Measurements from ENCODE around the gene SLC25A21. TPM values are rescaled to one million over a fixed set of nuclear protein-coding genes. Genes with fewer than 3 reads are reported as not detected.
"Not testable (repeated sequence)": the region's sequence is repeated elsewhere in the genome, so short reads cannot be mapped to it uniquely, and the experiment has no call there.

Gene SLC25A21
- total RNA-seq, 1 donor from 2014 or later, result 0.24 TPM

DNA sequence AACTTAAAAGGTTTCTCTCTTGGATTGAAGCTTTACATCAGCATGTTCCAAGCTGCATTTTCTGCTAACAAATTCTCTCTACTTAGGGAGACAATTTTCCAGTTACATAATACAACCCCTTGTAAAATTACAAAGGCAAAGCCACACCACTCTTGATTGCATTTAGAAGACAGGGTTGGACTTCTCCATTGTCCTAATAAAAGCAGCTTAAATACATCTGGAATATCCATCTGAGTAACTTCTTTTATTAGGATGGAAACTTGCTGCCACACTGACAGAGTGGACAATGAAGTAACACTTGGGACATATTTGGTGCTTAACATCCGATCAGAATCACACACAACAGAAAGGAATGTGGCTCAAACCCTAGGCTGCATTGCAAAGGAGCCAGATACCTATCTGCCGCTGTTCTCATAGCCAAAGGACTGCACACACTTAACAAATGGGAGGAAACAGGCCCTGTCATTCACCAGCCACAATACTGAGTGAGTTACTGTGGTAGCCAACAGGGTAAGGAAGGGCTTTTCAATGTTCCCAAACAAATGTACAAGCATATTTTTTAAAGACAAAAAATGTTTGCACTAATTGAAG, 353.5 kb downstream of the SLC25A21 start:
- intact Hi-C loops (cut with DNase I), result no loop called here
- no peak for DNase-seq (ENCODE audit: low spot score)

DNA sequence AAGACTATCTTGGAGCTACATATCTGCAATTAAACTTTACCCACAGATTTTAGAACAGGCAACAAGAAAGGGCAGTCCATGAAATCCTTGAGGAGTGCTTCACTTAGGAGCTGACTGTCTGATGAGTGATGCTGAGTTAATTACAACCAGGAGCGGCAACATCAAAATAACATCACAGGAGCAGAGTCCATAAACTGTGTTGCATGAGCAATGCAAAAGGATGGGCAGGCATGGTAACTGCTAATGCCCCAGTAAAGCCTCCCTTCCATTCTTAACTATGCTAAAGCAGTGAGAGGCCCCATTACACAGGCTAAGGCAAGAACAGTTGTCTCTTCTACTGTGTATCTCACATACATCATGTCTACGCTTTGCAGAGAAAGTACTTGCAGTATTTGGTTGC, 354.2 kb downstream of the SLC25A21 start:
- no peak for DNase-seq (ENCODE audit: low spot score)
- intact Hi-C loops (cut with DNase I), result no loop called here

DNA sequence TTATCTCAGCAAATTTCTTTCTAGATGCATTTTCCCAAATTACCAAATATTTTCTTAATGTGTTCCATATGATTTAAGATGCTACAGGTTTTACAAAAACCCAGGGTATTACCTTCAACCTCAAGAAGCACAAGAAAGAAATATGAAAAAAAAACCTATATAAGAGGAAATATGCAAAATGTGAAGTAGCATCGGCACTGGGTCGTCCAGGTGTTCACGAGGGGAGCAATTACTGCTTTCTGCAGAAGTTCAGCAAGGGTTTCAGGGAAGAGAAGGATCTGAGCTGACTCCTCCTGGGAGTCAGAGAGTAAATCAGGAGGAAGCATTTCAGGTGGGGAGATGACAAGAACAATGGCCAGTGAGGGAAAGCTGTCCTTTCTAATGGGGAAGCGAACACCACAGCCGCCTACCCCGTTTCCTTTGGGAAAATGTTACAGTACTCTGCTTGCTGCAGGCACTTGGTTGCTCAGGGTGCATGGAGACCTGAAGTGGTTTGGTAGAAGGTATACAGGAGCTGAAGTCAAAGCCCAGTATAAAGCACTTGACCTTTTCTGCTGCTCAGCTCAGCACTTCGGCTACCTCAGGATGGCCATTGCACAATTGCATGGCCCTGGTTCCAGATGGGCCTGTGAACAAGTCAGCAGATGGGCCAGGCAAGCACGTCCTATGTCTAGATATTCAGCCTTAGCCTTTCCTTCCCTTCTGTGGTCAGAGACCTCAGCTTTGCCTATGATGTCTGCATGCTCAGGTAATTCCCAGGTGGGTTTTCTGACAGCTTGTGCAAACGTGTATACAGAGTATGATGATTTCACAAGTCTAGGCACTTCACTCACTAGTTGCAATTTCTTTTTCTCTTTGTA, 355.1 kb downstream of the SLC25A21 start:
- DNase-seq (ENCODE audit: low spot score), result no peak
- intact Hi-C loops (cut with DNase I), result no loop called here

DNA sequence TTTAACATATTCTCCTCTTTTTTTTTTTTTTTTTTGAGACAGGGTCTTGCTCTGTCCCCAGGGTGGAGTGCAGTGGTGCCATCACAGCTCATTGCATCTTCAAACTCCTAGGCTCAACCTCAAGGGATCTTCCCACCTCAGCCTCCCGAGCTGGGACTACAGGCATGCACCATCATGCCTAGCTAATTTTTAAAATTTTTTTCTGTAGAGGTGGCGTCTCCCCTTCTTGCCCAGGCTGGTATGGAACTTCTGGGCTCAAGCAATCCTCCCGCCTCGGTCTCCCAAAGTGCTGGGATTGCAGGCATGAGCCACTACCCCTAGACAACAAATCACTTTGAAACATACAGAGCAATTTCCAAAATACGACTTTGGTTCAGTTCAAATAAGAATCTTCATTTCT, 355.9 kb downstream of the SLC25A21 start:
- no peak for DNase-seq (ENCODE audit: low spot score)
- intact Hi-C loops (cut with DNase I), result no loop called here

DNA sequence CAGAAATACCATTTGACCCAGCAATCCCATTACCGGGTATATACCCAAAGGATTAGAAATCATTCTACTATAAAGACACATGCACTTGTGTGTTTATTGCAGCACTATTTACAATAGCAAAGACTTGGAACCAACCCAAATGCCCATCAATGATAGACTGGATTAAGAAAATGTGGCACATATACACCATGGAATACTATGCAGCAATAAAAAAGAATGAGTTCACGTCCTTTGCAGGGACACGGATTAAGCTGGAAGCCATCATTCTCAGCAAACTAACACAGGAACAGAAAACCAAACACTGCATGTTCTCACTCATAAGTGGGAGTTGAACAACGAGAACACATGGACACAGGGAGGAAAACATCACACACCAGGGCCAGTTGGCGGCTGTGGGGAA, 357.6 kb downstream of the SLC25A21 start:
- intact Hi-C loops (cut with DNase I); DNase-seq (ENCODE audit: low spot score): not testable (repeated sequence)

DNA sequence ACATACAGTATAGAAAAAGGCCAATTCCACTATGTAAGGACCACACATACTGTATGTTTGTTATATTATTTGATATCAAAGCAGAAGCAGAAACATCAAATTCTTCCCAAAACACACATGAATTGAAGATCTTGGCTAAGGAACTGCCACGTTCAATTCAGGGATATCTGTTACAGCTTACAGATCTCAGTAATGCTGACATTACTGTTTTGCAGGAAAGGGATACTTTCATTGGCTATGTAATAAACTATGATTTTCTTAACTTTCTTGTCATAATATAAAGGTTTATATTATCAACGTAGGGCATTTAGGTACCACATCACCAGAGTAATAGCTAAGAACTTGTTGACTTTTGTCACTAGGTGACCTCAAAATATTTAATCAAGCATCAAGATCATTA, 362.2 kb downstream of the SLC25A21 start:
- no peak for DNase-seq (ENCODE audit: low spot score)
- intact Hi-C loops (cut with DNase I), result no loop called here

DNA sequence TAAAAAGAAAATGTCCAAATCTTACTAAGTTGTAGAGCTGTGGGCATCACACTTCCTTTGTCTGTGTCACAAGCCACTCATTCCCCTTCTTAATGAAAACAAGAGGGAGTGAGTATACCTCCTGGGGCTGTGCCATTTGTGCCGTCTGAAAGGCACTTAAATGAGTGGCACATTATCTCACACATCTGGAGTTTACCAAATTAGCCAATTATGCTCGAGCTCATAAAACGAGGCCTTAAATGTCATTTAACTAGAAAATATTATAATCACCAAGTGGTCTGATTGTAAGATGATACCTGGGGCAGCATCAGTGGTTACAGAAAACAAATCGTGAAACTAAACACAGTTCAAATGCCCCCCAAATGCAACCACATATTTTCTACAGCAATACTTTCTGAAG, 364.7 kb downstream of the SLC25A21 start:
- DNase-seq (ENCODE audit: low spot score), result no peak
- intact Hi-C loops (cut with DNase I), result no loop called here

DNA sequence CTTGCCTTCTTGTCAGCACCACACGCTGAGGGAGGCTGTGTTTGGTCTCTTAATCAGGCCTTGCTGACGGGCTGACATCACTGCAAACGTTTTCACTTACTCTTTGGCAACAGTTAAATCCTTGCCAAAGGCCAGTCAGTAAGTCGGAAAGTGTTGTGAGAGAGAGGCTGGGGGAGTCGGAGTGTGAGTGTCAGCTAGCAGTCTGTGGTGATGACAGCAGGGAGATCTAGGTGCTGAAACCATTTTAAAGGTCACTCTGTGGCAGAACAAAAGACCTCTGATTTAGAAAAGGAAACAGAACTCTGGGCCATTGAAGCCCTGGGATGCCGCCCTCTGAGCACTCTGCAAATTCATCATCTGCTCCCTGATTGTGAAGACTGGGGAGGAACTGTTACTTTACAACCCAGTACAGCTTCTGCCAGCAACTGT, 367.3 kb downstream of the SLC25A21 start:
- DNase-seq (ENCODE audit: low spot score), result no peak
- intact Hi-C loops (cut with DNase I), result no loop called here

DNA sequence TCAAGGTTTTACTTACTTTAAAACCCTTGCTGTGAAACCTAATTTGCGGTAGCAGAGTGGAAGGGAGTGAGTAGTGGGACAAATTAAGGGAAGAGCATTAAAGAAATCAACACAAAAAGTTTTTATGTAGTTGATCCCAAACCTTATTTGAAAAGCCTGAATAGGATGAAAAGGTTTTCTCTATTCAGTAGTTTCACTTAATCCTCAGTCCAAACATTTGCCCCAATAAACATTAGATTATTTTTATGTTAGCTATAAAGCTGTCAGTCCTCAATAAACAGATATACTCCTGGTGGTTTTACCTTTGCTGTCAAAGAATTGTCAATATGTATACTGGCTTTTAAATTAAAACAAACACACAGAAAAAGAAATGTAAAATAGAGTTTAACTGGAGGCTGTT, 374.8 kb downstream of the SLC25A21 start:
- intact Hi-C loops (cut with DNase I), result no loop called here
- no peak for DNase-seq (ENCODE audit: low spot score)

DNA sequence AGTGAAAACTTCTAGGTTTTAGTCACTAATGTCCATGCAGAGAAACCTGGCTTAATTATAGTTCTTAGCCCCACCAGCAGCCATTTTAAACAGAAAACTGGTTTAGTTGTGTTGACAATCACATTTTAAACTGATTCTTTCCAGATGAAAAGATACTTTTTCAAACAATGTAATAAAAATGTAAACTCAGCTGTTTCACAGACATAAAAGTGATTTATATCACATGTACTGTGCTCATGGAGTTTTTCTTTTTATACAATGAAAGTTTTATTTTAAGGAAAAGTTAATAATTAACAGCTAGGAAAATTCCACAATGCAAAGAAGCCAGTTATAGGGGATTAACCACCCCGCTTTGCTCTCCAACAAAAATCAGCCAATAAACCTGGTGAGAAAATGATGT, 381.0 kb downstream of the SLC25A21 start:
- DNase-seq (ENCODE audit: low spot score), result no peak
- intact Hi-C loops (cut with DNase I), result no loop called here

DNA sequence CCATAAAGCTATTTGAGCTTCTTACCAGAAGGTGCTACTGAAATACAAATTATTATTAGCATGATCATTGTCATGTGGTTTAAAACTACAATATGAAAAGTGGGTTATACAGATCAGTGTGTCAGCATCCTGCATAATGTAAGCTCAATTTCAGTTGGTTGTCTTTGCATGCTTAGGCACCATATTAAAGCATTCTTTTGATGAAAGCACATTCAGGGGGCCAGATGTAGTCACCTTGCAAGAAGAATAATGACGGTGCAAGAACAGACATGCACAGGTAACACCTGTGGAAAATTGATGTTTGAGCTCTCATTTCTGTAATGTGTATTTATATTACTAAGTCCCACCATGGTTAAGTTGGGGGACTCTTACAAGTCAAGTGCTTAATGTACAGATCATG, 386.9 kb downstream of the SLC25A21 start:
- intact Hi-C loops (cut with DNase I), result no loop called here
- DNase-seq (ENCODE audit: low spot score), result no peak

DNA sequence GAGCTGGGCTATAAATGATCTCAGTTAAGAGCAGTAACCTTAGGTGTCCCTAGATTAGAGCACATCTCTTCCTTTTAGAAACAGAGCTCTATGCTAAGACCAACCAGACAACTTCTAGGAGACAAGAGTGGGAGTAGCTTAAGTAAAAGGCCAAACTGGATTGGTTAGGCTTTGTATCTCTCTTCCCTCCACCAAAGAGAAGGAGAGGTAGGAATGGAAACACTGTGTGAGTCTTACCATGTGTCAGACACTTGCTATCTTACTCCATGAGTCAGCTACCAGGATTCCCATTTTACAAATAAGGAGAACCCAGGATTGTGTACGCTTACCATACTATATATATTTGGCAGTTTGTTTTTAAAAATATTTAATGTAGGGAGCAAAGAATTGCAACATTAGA, 387.9 kb downstream of the SLC25A21 start:
- intact Hi-C loops (cut with DNase I), result no loop called here
- DNase-seq (ENCODE audit: low spot score), result no peak

DNA sequence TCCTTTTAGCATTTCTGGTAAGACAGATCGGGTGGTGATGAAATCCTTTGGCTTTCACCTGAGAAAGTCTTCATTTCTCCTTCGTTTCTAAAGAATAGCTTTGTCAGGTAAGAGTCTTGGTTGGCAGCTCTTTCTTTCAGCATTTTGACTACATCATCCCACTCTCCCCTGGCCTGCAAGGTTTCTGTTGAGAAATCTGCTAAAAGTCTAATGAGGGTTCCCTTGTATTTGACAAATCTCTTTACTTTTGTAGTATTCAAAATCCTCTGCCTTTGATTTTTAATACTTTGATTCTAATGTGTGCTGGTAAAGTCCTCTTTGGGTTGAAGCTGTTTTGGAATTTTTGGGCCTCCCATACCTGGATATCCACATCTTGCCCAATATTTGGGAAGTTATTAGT, 390.5 kb downstream of the SLC25A21 start:
- intact Hi-C loops (cut with DNase I), result no loop called here
- DNase-seq (ENCODE audit: low spot score), result no peak

DNA sequence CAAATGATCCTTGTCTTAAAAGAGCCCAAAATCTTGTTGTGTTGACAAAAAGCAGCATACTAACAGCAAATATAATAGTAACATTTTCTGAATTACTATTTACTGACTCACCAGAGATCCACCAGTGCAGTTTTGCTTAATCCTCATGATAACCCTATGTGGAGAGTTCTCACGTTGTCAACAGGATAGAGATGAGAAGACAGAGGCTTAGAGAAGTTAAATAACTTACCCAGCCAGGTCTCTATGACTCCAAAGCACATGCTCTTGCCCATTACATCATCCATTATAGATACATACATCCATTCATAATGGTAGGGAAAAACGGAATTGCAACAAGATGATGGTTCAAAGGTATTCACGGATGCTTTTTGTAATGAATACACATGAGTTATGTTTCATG, 398.8 kb downstream of the SLC25A21 start:
- DNase-seq (ENCODE audit: low spot score), result no peak
- intact Hi-C loops (cut with DNase I), result no loop called here

DNA sequence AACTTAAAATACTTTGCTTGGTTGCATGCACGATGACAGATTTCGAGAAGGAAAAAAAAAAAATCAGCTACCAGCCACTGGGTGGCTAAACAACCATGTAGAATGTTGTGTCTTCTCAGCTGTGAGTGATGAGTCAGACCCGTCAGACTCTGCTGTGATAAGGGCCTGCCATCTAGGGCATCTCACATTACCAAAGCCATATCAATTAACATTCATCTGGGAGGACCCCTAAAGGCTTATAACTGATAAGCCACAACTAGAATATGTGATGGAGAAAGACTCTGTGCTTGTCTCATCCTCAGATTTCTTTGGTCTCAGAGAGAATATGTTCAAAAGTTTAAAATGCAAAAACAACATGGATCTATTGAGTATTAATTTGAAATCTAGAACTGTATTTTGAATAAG, 399.3 kb downstream of the SLC25A21 start:
- intact Hi-C loops (cut with DNase I), result no loop called here
- DNase-seq (ENCODE audit: low spot score), result no peak

DNA sequence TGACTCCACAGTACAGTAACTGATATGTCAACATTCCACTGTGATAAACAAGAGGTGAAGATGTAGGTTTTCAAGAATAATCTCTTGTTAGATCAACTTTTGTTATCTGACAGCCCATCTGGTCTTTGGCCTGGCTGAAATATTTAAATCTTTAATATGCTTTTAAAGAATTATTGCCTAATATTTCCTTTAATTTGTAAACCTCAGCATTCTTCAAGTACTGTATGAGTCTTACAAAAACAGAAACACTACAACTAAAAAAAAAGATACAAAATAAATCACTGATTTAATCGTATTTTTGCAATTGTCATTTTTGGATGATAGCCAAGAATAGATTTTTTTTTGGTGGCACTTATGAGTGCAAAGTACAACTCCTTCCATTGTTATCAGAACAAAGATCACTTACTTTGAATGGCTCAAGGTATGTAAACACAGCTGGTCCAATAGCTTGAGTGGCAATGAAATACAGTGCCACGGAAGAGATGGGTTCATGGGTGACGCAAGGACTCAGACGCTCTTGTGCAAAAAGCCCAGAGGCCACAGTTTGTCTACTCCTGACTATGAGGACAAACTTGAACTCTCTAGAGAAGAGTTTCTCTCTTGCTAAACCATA, 401.3 kb downstream of the SLC25A21 start:
- DNase-seq (ENCODE audit: low spot score), result no peak
- intact Hi-C loops (cut with DNase I), result no loop called here

DNA sequence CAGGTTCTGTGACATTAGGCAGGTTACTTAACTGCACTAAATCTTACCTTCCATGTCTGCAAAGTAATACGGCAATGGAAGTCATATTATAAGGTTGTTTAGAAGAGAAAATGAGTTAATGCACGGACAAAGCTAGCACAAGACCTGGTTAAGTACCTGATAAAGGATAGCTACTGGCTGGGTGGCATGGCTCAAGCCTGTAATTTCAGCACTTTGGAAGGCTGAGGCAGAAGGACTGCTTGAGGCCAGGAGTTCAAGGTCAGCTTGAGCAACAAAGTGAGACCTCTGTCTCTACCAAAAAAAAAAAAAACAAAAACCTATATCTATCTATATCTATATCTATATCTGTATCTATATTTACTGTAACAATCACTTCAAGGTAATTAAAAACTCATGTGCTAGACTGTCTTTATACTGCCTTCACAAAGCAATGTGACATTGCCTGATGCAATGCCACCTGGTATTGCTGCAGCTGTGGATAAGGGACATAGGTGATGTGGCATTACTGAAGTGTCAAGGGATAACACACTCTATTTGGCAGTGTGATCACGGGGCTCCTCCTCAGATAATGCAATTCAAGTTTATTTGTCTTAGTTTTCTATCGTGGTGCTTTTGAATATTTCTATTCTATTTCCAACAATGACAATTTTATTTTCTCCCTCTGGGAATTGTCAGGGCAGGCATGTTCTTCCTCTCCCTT, 403.6 kb downstream of the SLC25A21 start:
- no peak for DNase-seq (ENCODE audit: low spot score)
- intact Hi-C loops (cut with DNase I), result no loop called here

DNA sequence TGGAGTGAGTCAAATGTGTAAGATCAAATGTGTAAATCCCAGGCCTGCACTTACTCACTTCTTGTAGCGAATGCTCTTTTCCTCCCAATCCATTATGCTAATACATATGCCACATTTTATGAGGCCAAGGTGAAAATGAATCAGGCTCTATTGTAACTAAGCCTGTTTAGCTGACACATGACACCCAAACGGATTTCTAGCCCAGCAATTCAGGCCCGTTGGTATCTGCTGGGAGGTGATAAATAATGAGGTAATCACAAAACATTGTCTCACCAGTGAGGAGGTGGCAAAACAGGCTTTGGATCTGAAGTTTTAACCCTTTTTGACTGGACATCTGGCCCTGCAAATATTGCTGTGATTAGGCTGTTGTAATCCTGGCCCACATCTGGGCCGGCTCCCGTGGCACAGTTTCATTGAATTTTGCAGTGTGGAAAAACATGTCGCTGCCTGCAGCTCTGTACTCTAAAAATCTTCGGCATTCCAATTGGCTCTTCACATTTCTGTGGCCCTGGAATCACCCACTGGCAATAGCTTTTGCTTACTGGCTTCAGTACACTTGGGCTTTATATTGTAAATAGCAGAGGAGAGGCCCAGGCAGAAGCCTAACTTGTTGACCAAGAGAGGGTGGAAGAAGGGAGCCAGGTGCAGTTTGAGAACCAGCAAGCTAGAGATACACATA, 404.7 kb downstream of the SLC25A21 start:
- DNase-seq (ENCODE audit: low spot score), result no peak

DNA sequence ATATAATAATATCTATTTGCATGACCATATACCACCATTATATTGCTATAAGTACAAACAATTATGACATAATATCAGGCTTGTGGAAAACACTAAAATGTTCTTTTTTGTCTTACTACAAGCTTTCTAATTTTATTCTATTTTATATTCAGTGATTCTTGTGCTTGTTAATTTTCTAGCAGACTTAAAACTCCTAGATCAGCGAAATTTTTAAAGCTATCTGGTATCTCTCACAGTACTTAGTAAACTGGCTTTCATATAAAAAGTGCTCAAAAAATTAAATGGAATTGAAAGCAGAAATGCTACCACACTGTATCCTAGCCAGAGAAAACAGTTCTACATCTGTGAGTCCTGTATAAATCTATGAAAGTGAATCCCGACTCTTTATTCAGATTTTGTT, 405.4 kb downstream of the SLC25A21 start:
- intact Hi-C loops (cut with DNase I), result no loop called here

More for the DNA sequence above, 404.7 kb downstream of the SLC25A21 start:
- intact Hi-C loops (cut with DNase I), result no loop called here

More for the DNA sequence above, 405.4 kb downstream of the SLC25A21 start:
- no peak for DNase-seq (ENCODE audit: low spot score)

Measured in cardiac septum (tissue), 1 donor.